GM18951 (cell line): ENCODE data around the gene LGALS9C.

ENCODE experiments used
- in situ Hi-C: fragments of 300-500 bp; cut with MboI; formaldehyde crosslinking; loops from one replicate; pipeline ENCODE4 v1.12.0; 2022; ENCODE audit warnings: low sequenced_read_pairs, mixed read lengths, inconsistent platforms; ENCODE audit not compliant: unreplicated experiment

Gene LGALS9C

GRCh38 chr17:18526168-18526800 lies 49.7 kb downstream of the LGALS9C start:
- in situ Hi-C loops, result loop anchor here (25.0 kb wide), 1 partner anchor 1739 kb away; no protein-coding TSS in a partner anchor

DNA sequence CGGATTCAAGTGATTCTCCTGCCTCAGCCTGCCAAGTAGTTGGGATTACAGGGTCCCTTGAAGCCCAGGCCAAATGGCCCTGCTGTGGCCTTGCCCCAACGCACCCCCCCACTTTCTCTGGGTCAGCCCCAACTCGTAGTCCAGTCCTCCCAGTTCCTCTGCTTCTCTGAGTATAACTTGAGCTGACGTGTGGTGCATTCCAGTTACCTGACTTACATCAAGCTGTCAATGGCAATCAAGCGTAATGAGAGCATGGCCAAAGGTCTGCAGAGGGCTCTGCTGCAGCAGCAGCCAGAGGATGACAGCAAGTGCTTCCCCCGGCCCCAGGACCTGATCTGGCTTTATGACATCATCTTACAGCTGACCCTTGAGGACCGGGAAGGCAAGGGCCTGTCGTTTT lies 50.8 kb downstream of the LGALS9C start:
- in situ Hi-C loops, result loop anchor here (25.0 kb wide), 1 partner anchor 1740 kb away; no protein-coding TSS in a partner anchor

DNA sequence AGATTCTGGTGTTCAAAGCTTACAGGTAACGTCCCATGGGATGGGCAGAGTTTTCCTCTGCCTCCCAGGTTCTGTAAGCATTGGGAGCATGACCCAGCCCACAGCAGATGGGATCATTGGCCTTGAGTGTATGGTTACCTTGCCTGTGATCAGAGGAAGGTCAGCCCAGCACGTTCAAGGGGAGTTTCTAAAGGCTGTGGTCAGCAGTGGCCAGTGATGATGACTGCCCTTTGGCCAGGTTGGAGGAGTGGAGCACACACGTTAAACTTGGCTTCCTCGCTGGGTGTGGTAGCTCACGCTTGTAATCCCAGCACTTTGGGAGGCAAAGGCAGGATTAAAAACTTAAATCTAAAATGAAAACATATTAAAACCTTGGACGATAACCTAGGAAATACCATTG lies 51.8 kb downstream of the LGALS9C start:
- in situ Hi-C loops, result loop anchor here (25.0 kb wide), 1 partner anchor 1741 kb away; no protein-coding TSS in a partner anchor

DNA sequence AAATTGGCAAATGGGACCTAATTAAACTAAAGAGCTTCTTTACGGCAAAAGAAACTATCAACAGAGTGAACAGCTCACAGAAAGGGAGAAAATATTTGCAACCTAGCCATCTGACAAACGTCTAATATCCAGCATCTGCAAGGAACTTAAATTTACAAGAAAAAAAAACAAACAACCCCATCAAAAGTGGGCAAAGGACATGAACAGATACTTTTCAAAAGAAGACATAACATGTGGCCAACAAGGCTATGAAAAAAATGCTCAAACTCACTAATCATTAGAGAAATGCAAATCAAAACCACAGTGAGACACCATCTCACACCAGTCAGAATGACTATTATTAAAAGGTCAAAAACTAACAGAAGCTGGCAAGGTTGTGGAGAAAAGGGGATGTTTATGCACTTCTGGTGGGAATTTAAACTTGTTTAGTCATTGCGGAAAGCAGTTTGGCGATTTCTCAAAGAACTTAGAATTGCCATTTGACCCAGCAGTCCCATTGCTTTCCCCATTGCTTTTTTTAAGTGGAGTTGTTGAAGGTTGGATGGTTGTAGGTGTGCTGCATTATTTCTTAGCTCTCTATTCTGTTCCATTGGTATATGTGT lies 52.4 kb downstream of the LGALS9C start:
- in situ Hi-C loops, result loop anchor here (25.0 kb wide), 1 partner anchor 1742 kb away; no protein-coding TSS in a partner anchor

GRCh38 chr17:18530405-18530804 lies 53.8 kb downstream of the LGALS9C start:
- in situ Hi-C loops, result loop anchor here (25.0 kb wide), 1 partner anchor 1743 kb away; no protein-coding TSS in a partner anchor

GRCh38 chr17:18542234-18542633 lies 65.6 kb downstream of the LGALS9C start:
- in situ Hi-C loops, result loop anchor here (25.0 kb wide), 1 partner anchor 1755 kb away; no protein-coding TSS in a partner anchor

DNA sequence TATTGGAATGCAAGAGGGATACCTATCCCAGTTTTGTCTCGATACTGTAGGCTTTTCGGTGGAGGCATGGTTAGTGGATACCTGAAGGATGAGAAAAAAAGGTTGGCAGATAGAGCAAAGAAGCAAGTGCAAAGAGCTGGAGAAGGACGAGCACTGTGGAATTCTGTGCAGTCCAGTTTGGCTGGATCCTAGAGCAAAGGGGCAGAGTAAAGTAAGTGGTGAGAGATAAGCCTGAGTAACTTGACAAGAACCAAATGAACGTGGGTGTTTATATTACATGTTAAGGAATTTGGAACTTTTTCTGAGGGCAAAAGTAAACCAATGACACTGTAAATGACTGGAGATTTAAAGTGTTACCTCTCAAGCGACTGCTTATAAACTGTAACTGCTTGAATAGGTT lies 66.3 kb downstream of the LGALS9C start:
- in situ Hi-C loops, result loop anchor here (25.0 kb wide), 1 partner anchor 1756 kb away; no protein-coding TSS in a partner anchor
